HG02759 (cell line): ENCODE data around the gene FAM174C.
"Not testable (repeated sequence)": the region's sequence is repeated elsewhere in the genome, so short reads cannot be mapped to it uniquely, and the experiment has no call there.

Source experiments
- ATAC-seq: cut with Tn5 transposase; IDR thresholded peaks from one replicate; pipeline ENCODE4 v1.9.1; 2021; ENCODE audit warnings: mild to moderate bottlenecking, moderate library complexity; ENCODE audit not compliant: unreplicated experiment

Gene FAM174C

DNA sequence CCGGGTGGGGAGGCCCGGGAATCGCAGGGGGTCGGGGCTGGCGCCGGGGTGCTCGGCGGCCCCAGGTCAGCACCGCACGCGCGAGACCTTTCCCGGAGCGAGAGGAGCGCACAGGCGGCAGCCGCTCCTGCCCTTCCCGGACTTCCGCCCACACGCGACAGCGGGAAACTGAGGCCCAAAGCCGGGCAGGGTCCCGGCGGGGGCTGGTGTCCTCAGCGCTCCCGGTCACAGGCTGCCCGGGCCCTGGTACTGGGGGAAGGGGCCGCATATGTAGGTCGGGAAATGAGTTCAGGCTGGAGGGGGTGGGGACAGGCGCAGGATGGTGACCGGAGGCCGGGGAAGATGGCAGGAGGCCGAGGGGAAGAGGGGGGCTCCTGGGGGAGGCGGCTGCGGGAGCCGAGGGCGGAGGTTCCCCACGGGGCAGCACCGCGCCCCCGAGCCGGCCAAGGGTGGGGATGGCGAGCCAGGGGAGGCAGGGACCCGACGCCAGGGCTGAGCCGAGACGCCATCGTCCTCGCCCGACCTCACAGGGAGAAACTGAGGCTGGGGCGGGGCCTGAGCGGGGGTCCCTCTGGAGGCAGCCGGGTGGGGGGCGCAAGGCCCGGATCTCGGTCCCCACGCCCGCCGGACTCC, 38.2 kb upstream of the FAM174C start:
- no peak for ATAC-seq

DNA sequence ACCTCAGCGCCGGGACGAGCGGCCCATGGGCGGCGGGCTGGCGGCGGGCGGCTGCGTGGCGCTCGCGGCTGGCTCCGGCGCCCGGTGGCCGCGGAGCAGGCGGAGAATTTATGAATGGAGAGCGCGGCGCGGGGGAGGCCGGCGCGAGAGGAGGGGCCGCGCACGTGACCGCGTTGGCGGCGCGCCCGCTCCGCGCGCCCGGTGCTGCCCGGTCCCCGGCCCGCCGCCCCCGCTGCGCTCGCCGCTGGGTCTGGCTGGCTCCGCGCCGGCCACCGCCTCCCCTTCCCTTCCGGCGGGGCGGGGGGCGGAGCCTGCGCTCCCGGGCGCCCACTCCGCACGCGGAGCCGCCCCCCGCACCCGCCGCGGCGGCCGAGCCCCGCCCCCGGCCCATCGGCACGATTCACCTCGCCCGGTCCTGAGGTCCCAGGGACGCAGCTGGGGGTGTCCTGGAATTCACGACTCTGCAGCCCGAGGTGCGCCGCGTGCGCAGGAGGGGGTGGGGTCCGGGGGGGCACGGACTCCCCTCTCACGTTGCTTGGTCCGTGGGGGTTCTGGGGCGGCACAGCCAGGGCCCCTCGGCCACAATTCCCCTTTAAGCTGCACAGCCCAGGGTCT, 37.5 kb upstream of the FAM174C start, which contains the start of gene CBARP:
Gene CBARP, minus strand, starts transcription at position 252 of the 615 bp plus-strand sequence. CDS start 1,905 bp downstream, outside the sequence.
- ATAC-seq: no peak

DNA sequence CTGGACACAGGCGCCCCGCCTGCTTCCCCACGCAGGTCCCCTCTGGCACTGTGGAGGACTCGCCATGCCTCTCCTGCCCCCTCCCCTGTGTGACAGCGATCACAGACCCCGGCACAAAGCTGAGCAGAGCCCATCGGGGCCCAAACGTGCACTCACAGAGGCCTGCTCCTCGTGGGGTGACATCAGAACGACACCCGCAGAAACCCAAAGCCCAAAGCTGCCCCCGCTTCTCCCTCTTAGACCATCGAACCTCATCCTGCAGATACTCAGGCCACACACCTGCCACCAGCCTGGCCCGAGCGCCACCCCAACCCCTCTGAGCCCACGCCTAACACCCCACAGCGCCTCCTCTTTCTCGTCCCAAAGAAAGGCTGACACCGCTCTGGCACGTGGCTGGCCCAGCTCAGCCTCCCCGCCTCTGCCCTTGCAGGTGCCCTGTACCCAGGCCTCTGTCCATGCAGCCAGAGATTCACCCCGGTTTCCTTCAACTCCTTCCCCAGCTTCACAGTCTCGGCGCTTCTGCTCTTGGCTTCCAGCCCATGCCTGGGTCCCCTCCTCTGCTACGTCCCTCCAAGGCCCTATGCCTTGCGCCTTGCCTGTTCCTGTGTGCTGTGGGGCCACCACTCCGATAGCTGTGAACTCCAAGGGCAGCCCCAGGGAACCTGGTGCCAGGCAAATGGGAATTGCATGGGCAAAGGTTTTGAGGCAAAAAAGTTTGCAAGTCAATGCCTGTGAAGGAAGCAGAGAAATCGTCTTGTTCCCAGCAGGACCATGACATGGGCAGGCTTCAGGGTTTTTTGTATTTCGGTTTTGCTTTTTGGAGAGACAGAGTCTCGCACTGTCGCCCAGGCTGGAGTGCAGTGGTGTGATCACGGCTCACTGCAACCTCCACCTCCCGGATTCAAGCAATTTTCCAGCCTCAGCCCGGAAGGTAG, 36.7 kb upstream of the FAM174C start:
- ATAC-seq: no peak

DNA sequence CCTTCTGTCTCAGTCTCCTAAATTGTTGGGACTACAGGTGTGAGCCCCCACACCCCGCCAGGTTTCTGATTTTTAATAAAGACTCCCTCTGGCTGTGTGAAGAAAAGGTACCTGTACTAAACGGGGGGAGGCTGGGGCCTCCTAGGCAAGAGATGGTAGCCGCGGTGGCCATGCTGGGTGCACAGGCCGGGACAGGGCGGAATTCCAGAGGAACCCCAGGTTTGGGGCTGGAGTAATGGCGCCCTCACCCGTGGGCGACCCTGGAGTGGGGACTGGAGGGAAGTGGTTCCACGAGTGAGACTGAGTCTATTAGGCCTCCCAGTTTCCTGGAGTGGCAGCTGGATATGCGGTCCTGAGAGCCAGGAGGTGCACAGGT, 35.9 kb upstream of the FAM174C start:
- ATAC-seq: no peak

DNA sequence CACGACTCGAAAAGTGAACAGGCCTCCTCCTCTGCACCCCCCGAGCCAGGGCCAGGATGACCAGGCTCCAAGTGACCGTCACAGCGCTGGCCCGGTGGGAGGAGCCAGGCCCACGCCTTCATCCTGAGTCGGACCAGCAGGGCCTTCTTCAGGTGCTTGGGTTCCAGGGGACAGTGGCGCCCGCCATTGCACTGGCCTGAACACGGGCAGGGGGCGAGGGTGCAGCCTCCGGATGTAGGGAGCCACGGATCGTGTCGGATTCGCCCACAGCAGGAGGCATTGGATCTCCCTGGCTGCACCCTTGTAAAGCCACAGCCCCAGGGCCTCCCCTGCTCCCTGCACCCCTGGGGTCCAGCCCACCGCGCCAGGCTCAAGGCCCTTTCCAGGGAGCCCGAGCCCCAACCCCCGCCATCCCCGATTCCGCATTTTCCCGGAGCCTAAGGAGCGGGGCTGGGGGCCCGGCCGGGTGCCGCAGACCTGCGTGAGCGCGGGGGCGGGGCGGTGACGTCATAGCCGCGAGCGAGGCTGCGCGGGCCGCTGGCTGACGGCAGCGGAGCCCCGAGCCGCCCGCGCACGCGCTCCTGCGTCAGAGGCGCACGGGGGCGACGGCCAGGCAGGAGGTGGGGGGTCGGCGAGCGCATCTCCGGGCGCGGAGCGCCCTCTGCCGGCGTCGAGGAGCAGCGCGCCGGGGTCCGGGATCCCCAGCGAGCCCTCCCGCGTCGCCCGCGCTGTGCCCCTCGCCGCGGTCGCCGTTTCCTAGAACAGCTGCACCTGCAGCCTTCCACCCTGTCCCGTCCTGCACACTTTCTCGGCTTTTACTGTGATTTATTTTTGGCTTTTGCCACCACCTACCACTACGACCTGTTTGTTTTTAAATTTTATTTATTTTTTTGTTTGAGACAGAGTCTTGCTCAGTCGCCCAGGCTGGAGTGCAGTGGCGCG, 35.3 kb upstream of the FAM174C start:
- ATAC-seq: peak; percentile 37

DNA sequence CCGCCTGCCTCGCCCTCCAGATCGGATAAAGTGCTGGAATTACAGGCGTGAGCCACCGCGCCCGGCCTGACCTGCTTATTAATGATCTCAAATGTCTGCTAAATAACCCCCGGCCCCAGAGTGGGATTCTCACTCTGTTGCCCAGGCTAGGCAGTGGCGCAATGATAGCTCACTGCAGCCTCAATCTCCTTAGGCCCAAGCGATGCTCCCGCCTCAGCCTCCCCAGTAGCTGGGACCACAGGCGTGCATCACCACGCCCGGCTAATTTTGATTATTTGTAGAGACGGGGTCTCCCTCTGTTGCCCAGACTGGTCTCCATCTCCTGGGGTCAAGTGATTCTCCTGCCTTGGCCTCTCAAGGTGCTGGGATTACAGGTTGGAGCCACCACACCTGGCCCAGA, 34.4 kb upstream of the FAM174C start:
- ATAC-seq: no peak

DNA sequence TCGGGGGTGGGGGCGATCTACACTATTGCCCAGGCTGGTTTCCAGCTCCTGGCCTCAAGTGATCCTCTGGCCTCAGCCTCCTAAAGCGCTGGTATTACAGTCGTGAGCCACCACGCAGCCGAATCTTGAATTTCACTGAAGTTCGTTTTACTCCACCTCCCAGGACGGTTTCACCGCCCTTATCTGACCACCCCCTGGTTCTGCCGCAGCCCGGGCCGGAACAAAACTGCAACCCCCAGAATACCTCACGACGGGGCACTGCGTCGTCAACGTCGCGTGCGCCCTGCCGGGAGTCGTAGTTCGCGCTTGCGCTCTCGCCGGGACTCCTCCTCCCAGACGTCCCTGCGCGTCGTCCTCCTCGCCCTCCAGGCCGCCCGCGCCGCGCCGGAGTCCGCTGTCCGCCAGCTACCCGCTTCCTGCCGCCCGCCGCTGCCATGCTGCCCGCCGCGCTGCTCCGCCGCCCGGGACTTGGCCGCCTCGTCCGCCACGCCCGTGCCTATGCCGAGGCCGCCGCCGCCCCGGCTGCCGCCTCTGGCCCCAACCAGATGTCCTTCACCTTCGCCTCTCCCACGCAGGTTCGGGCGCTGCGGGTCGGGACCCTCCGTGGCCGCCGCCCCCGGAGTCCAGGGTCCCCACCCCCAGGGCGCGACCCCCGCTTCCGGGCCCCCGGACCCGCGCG, 33.8 kb upstream of the FAM174C start, which contains the start of gene ATP5F1D:
Gene ATP5F1D, plus strand, starts transcription at position 335 of the 679 bp plus-strand sequence. Its CDS starts 100 bp downstream, at position 435.
- peak; percentile 61 for ATAC-seq

DNA sequence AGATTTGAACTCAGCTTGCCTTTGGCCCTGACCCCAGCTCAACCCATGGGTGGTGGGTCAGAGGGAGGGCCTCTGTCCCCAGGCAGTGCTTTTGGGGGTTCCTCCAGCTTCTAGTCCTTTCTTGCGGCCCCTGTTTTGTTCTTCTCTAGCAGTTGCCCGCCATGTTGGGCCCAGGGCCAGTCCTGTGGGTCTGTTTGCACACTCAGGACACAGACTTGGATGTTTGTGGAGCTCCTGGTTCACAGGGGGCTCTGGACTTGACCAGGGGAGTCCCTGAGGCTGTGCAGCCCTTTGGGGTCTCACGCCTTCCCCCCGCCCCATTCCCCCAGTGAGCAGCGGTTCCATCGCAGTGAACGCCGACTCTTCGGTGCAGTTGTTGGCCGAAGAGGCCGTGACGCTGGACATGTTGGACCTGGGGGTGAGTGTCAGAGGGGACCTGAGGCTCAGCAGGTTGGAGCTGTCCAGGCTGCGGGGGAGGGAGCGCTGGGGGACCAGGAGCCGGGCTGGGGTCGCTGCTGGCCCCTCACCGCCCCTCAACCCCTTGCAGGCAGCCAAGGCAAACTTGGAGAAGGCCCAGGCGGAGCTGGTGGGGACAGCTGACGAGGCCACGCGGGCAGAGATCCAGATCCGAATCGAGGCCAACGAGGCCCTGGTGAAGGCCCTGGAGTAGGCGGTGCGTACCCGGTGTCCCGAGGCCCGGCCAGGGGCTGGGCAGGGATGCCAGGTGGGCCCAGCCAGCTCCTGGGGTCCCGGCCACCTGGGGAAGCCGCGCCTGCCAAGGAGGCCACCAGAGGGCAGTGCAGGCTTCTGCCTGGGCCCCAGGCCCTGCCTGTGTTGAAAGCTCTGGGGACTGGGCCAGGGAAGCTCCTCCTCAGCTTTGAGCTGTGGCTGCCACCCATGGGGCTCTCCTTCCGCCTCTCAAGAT, 31.3 kb upstream of the FAM174C start:
- ATAC-seq: no peak

DNA sequence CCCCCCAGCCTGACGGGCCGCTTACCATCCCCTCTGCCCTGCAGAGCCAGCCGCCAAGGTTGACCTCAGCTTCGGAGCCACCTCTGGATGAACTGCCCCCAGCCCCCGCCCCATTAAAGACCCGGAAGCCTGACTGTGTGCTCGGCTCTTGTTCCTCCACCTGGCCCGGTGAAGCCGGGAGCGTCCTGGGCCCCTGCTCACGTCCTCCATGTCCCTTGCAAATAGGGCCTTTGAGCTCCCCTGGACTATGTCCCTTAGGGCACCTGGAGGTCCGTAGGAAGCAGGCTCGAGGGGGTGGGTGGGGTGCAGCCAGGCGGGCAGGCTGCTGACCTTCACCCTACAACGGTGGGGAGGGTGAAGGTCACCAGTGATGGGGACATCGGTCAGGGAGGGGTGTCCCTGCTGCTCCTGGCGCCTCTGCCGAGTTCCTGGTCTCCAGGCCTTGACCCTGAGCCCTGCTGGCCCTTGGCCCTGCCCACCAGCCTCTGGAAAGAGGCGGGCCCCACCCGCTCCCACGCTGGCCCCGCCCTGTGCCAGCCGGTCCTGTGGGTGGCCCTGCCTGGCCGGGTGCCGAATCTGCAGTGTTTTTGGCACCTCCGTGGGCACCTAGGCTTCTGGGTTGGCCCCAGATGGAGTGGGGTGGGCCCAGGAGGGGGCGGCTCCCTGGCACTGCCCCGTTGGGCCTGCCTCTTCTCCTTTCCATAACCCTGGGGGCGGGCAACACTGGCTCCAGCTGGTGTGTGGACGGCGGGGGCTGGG, 30.5 kb upstream of the FAM174C start:
- ATAC-seq: no peak

DNA sequence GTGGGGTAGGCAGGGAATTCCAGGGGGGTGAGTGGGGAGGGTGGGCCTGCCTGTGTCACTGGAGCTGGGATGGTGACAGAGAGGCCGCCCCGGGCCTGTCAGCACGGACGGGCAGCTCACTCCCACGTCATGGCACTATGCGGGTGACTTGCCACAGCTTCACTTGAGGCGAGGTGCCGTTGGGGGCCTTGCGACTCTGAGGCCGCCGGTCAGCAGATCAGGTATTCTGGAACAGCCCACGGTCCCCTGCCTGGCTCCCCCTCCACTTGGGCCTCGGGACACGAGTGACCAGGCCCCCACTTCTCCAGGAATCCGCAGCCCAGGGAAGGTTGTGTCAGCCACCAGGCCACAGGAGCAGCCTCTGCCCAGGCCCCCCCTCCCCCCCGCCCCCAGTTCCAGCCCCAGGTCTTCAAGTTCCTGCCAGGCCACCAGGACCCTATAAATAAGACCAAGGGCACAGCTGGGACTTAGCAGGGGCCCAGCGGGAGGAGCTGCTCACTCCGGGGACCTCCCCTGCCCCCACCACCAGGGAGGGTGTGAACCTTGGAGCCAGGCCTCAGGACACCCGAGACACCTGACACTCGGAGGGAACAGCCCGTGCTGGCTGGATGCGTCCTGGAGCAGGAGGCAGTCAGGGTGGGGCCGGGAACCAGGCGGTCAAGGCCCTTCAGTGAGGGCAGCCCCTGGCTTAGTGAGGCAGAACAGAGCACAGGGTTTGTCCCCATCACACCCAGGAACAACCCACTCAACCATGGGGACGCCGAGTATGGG, 29.7 kb upstream of the FAM174C start:
- no peak for ATAC-seq

DNA sequence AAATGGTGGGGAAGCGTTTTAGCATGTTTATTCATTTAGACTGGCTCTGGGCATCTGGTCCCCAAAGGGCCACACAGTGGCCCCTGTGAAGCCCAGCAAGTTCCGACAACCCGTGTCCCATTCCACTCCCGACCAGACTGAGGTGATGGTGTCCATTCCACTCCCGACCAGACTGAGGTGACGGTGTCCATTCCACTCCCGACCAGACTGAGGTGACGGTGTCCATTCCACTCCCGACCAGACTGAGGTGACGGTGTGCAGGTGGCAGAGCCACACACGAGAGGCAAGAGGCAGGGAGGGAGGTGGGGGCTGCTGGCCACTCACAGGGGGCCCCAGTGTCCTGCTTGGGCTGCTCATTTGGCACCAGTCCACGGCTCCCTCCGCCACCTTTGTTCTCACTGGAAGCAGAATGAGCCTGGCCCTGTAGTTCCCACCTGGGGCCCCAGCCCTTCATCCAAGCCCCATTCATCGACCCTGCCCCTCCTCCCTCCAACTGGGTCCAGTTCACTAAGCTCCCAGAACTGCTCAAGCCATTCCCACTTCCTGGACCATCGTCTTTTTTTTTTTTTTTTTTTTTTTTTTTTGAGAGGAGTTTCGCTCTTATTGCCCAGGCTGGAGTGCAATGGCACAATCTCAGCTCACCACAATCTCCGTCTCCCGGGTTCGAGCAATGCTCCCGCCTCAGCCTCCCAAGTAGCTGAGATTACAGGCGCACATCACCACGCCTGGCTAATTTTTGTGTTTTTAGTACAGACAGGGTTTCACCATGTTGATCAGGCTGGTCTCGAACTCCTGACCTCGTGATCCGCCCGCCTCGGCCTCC, 28.9 kb upstream of the FAM174C start:
- ATAC-seq: not testable (repeated sequence)

DNA sequence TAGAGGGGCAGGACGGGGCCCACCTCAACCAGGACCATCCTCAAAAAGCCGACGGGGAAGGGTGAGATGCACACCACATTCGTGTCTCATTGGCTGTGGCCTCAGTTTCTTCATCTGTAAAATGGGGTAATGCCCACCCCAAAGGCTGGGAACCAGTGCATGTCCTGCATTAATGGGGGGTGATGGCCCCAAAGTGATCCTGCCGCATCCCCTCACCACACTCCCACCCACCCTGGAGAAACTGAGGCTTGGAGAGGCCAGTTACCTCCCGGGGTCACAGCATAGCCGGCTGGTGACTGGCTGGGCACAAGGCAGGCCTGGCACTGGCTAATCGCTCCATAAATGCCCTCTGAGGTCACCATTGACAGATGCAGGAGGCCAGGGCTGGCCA, 27.6 kb upstream of the FAM174C start:
- ATAC-seq: no peak

DNA sequence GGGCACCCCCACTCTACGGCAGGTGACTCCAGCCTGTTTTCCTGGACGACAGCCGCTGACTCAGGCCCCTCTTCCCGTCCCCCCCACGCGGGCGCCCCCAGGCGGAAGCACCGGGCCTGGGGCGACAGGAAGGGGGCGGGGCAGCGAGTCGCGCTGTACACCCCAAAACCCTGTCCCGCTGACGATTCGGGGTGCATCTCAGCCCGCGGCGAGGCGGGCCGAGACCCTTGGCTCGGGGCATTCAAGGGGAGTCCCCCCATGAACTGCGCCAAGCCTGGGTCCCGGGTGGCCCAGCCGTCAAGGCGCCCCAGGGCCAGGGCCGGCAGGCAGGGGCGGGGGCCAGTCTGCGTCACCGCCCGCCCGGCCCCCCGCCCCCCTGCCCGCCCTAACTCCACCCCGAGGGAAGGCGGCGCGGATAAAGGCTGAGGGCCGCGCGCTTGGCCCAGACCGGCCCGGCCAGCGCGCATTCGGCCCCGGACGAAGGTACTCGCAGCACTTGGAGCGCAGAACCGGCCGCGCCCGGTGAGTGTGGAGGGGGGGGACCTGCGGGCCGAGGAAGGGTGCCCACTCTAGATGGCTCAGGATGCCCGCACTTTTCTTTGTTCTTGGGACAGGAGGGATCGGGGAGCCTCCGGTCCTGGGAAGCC, 27.1 kb upstream of the FAM174C start, which contains the start of gene MIDN:
Gene MIDN, plus strand, starts transcription at position 445 of the 647 bp plus-strand sequence. CDS start 1,714 bp downstream, outside the sequence.
- peak; percentile 11 for ATAC-seq

DNA sequence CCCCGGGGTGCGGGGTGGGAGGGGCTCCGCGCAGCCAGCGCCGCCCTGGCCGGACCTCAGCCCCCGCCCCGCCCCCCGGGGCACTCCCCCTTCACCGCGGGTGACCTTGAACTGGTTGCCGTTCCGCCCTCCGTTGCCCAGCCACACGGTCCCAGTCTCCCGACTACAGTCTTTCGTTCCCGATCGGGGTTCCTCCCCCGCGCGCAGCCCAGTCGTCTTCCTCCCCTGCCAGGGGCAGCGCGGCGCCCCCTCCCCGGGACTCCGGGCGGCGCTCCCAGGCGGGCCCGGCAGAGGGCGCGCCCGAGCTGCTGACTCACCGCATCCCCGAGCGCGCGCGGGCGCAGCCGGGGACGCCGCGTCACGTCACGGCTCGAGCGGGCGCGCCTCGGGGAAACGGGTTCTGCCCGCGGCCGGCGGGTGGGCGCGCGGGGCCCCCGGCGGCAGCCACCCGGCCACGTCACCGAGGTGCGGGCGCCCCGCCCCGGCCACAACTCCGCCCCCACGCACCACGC, 26.5 kb upstream of the FAM174C start:
- peak; percentile 30 for ATAC-seq

DNA sequence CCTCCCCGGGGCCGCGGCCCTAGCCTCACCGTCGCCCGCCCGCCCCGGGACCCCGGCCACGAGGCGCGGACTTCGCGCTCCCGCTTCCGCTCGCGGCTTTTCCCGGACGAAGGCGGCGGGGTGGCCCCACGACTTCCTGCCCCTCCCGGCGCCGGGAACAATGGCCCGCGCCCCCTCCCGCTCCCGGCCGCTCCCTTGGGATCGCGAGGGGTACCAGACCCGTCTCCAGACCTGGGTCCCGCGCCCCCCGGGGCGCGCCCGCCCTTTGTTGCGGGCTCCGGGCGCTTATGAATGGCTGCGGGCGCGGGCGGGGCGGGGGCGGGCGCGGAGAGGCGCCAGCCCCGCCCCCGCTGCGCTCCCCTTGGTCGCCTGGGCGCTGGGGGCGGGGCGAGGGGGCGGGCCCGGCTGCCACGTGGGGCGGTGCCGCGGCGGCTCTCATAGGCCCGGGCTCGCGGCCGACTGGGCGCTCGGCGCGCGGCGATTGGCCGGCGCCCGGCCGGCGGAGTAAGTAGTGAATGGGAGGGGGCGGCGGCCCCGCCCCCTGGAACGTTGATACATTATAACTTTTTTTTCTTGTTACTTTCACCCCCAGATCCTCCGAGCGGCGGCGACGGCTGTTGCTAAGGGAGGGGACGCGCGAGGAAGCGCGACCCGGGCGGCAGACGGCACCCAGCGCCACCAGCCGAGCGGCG, 25.9 kb upstream of the FAM174C start:
- peak; percentile 57 for ATAC-seq
